ENCODE data around the gene SPANXA2.
"Not testable (repeated sequence)": the region's sequence is repeated elsewhere in the genome, so short reads cannot be mapped to it uniquely, and the experiment has no call there.

SPANXA2 gene
- 0 reads per million in 4 donors for total RNA-seq

- DNase-seq: not testable (repeated sequence)
Observed at GRCh38 chrX:141589408-141589807, at the start of gene SPANXA2. SPANXA2 (plus strand) TSS chrX:141589708; CDS start chrX:141589768, 60 bp downstream.

GRCh38 chrX:141542551-141542950 is 47.0 kb upstream of the SPANXA2 start:
- not testable (repeated sequence) for DNase-seq

DNA sequence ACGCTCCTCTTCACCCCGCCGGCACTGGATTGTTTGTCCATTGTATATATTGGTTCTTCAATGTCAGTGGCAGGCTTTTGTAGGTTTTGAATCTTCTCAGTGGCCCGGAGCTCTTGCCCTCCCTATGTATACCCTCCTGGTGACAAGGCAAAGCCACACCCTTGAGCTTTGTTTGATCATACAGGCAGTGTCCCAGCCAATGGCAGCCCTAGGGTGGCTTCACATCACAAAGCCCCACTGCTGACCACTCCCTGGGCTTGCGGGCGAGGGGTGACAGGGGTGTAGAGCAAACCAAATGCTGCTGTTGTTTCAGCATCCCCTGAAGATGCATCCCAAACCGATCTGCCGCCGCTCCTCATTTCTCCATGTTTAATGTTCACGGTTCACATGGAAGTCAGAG is 4.9 kb upstream of the SPANXA2 start, which contains the start of gene SPANXA1:
SPANXA1 (minus strand) TSS at position 101 of the 400 bp plus-strand sequence; CDS start at position 41, 60 bp downstream.
- not testable (repeated sequence) for DNase-seq

DNA sequence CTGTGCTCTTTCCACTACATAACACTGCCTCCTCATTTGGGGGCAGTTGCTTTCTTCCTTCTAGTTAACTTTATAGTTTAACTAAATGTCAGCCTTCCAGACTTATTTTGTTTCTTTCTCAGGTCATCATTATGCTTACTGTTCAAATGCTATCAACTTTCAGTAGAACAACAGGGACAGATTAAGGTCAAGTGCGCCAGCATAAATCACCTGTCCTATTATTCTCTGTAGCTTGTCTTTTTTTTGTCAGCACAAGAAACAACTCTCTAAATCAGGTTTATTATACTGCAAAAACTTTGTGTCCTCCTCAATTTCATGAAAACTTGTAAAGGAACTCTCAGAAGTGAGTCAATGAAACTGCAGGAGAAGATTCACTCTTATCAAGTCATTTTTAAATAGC is 19.6 kb downstream of the SPANXA2 start:
- DNase-seq: no peak

GRCh38 chrX:141619336-141619735 is 29.8 kb downstream of the SPANXA2 start:
- no peak for DNase-seq

GRCh38 chrX:141632124-141632523 is 42.6 kb downstream of the SPANXA2 start:
- no peak for DNase-seq

DNA sequence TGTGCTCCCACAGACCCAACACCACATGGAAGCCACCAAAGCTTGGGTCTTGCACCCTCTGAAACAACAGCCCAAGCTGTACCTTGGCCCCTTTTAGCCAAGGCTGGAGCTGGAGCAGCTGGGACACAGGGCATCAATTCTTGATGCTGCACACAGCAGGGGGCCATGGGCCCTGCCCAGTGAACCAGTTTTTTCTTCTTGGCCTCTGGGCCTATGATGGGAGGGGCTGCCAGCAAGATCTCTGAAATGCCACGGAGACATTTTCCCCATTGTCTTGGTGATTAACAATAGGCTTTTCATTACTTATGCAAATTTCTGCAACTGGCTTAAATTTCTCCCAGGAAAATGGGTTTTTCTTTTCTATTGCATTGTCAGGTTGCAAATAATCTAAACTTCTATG is 49.0 kb downstream of the SPANXA2 start:
- no peak for DNase-seq

Measured in T-helper 1 cell (primary cell).